ENCODE results near the gene MICAL3. TPM values are rescaled to one million over a fixed set of nuclear protein-coding genes. Genes with fewer than 3 reads are reported as not detected.

Gene MICAL3
- total RNA-seq, 1 donor from 2014 or later: 47.5 TPM

GRCh38 chr22:18069041-18069440 is 44.7 kb upstream of the MICAL3 start:
- TF ChIP-seq CTCF (conservative IDR thresholded peaks at IDR 0.05; ENCODE audit: low read depth, low read length): no peak
- H3K4me3 ChIP-seq (ENCODE audit: low read depth, low read length): no peak overlapping the region
- DNase-seq (ENCODE audit: low read depth): no peak

DNA sequence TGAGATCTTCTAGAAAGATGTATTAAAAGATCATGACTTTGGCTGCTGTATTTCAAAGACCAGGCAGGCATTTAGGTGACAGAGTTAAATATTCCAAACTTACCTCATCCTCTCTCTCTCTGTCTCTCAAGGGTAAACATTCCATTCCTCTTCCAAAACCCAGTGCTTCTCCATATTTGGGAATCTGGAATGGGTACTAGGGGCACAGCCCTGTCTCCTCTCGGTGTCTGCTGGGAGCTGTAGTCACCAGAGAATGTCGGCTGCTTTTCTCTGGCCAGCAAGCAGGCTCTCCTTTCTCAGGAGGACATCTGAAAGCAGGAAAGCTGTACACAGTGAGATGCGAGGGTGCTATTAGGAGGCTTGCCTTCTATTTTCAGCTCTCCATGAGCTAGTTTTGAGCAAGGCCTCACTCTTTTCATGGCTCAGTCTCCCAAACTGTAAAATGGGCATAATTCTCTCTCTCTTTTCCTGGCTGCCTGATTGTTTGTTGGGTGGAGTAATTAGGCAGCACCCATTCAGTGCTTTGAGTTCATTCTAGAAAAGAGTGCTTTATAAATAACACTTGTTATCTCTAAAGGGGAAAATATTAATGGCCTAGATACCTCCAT is 44.1 kb upstream of the MICAL3 start:
- no peak overlapping the region for H3K4me3 ChIP-seq (ENCODE audit: low read depth, low read length)
- DNase-seq (ENCODE audit: low read depth): no peak
- TF ChIP-seq CTCF (conservative IDR thresholded peaks at IDR 0.05; ENCODE audit: low read depth, low read length): no peak

GRCh38 chr22:18067548-18068341 is 43.4 kb upstream of the MICAL3 start:
- no peak for DNase-seq (ENCODE audit: low read depth)
- no peak overlapping the region for H3K4me3 ChIP-seq (ENCODE audit: low read depth, low read length)
- no peak for TF ChIP-seq CTCF (conservative IDR thresholded peaks at IDR 0.05; ENCODE audit: low read depth, low read length)

GRCh38 chr22:18067121-18067520 is 42.8 kb upstream of the MICAL3 start:
- TF ChIP-seq CTCF (conservative IDR thresholded peaks at IDR 0.05; ENCODE audit: low read depth, low read length): no peak
- no peak overlapping the region for H3K4me3 ChIP-seq (ENCODE audit: low read depth, low read length)
- DNase-seq (ENCODE audit: low read depth): no peak

DNA sequence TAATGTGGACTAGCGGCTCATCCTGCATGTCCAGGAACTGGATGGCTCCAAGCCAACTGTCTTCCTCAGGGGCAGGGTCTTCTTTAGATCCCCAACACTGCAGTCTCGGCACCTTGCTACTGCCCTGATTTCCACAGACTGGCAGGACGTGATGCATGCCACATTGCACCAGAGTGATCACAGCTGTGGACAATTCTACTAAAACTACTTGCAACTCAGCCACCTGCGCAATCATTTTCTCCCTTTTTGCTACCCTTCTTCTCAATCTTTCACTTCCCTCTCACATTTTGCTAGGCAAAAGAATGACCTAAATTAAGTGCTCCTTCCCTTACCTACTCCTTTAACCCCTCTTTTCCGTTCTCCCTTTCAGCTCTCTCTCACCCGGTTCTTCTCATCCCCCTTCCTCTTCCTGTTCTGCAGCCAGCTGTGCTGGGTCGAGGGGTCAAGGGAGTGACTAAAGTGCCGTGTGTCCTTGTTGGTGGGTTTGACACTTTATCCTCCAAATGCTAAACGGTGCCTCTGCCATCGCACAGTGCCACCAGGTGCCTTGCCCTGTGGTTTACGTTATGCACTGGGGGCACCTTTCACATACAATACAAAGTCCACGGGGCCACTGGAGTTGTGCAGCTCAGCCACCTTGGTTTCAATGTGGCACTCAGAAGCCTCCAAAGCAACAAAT is 42.0 kb upstream of the MICAL3 start:
- DNase-seq (ENCODE audit: low read depth): no peak
- no peak overlapping the region for H3K4me3 ChIP-seq (ENCODE audit: low read depth, low read length)
- TF ChIP-seq CTCF (conservative IDR thresholded peaks at IDR 0.05; ENCODE audit: low read depth, low read length): no peak

- no peak overlapping the region for H3K4me3 ChIP-seq (ENCODE audit: low read depth, low read length)
- DNase-seq (ENCODE audit: low read depth): no peak
- TF ChIP-seq CTCF (conservative IDR thresholded peaks at IDR 0.05; ENCODE audit: low read depth, low read length): peak; percentile 9
Measured at GRCh38 chr22:18065256-18065655, 40.9 kb upstream of the MICAL3 start.
